ENCODE measurements around the gene EFEMP2. TPM values are rescaled to one million over a fixed set of nuclear protein-coding genes. Genes with fewer than 3 reads are reported as not detected.

The EFEMP2 gene
- total RNA-seq, result 199 and 280 TPM in 2 replicates

DNA sequence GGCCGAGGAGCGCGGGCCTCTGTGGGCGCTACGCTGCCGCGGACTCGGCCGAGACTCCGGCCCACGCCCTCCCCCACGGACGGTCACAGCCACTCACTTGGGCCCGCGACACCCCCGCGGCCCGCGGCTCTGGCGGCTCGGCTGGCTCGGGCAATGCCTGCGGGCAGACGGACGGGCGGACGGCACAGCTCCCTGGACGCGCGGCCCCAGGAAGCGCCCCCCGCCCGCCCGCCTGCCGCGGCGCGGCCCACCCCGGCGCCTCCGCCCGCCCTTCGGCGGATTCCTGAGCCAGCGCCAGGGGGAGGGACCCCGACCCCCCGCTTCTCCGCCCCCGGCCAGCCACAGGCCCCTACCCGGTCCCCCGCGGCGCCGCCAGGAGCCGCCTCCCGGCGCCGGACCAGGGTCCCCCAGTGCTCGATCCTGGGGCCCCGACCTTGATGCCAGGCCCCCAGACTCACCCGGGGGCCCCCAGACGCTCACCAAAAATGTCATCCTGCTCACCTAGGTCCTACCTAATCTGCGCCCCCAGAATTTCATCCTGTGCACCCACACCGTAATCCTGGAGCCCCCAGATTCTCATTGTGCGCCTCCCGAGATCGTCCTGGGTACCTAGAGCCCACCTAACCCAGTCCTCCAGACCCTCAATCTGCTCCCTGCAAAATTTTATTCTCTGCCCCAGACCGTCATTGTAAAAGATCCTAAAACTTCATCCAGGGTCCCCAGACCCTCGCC, at the start of gene EFEMP2:
TSS of gene EFEMP2 (minus strand) at position 215 of the 732 bp plus-strand sequence. CDS start 446 bp downstream, outside the sequence.

GRCh38 chr11:65919141-65919572, 46.6 kb upstream of the EFEMP2 start, which contains the start of gene DRAP1:
Gene DRAP1, plus strand, starts transcription at chr11:65919426. Its CDS starts 76 bp downstream, at chr11:65919502.

GRCh38 chr11:65918211-65919140, 45.9 kb upstream of the EFEMP2 start, which contains the start of gene C11orf68:
Gene C11orf68, minus strand, starts transcription at chr11:65919062. Its CDS starts 31 bp downstream, at chr11:65919031.

DNA sequence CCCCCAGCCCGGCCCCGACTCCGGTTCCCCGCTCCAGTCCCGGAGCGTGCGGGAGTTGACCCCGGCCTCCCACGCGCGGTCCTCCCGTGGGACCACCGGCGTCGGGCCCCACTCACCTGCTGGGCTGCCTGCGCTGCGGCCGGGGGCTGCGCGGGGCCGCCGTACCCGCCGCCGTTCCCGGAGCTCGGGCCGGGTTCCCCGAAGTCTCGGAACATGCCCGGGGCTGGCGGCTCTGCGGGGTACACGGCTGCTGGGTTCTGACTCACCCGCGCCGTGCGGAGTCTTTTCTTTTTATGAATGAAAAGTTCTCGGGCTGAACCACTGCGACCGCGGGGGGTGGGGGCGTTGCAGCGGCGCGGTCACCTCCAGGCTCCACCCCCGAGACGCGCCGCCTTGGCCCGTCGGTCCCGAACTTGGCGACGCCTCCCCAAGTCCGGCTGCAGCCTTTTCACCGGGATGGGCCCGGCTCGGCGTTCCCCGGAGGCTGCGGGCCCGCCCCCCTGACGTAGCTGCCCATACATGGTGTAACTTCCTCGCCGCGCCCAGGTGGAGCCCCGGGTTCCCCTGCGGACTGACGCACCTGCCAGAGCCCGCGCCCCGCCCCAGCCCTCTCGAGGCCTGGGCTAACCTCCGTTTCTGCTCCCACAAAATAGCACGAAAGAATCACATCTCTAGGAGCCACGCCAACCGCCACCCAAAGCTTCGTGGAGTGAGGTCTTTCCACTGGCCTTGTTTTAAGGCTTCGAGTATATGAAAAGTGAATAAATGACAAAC, 27.7 kb upstream of the EFEMP2 start, which contains the start of gene FOSL1:
TSS of gene FOSL1 (minus strand) at position 264 of the 774 bp plus-strand sequence. CDS start at position 215, 49 bp downstream.

DNA sequence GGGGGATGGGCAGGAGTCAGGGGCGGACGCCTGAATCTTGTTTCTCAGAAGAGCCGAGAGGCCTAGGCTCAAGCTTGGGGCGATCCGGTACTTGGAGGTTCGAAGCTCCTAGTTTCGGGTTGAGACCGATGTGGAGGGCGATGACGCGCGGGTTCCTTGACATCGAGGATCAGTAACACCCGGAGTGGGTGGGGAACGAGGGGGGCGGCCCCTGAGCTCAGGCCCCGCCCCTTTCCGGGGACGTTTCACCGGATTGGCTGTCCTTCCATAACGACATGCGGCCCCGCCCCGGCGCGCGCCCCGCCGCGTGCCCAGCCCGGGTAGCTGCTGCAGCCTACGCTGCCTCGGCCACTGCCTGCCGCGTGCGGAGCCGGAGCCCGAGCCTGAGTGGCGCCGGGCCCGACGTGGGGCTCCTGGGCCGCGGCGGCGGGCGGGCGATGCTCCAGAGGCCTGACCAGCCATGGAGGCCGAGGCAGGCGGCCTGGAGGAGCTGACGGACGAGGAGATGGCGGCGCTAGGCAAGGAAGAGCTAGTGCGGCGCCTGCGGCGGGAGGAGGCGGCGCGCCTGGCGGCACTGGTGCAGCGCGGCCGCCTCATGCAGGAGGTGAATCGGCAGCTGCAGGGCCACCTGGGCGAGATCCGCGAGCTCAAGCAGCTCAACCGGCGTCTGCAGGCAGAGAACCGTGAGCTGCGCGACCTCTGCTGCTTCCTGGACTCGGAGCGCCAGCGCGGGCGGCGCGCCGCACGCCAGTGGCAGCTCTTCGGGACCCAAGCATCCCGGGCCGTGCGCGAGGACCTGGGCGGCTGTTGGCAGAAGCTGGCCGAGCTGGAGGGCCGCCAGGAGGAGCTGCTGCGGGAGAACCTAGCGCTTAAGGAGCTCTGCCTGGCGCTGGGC, 18.0 kb upstream of the EFEMP2 start, which contains the start of gene CCDC85B:
TSS of gene CCDC85B (plus strand) at position 350 of the 895 bp plus-strand sequence. CDS start at position 461, 111 bp downstream.

DNA sequence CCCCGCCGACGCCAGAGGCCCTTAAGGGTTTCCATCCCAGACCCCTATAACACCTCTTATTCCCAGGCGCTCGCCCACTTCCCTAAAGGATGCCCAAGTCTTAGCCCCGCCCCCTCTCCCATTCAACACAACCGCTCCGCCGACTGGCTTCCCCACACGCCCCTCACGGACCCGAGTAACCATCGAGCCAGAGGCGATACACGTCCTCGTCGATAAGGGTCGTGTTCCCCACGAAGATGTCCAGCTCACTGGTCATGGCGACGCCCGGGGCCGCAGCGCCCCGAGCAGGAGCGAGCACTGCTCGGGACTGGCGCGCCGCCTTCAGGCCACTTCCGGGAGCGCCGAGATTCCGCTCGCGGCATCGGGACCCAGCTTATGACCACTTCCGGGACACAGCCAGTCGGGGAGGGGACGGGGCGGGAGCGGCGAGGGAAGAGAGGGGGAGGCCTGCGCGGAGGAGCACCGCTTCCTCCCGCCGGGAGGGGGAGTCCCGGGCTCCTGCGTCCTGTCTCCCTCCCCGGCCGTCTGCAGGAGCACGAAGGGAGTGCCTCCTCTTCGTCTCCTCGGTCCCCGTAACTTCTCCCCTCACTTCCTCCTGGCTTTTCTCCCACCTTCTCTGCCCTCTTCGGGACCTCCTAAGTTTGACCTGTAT, 15.7 kb upstream of the EFEMP2 start, which contains the start of gene FIBP:
TSS of gene FIBP (minus strand) at position 309 of the 652 bp plus-strand sequence. CDS start at position 256, 53 bp downstream.

GRCh38 chr11:65879617-65880016, 7.0 kb upstream of the EFEMP2 start, which contains the start of gene CTSW:
Gene CTSW, plus strand, starts transcription at chr11:65879837. Its CDS starts 18 bp downstream, at chr11:65879855.

DNA sequence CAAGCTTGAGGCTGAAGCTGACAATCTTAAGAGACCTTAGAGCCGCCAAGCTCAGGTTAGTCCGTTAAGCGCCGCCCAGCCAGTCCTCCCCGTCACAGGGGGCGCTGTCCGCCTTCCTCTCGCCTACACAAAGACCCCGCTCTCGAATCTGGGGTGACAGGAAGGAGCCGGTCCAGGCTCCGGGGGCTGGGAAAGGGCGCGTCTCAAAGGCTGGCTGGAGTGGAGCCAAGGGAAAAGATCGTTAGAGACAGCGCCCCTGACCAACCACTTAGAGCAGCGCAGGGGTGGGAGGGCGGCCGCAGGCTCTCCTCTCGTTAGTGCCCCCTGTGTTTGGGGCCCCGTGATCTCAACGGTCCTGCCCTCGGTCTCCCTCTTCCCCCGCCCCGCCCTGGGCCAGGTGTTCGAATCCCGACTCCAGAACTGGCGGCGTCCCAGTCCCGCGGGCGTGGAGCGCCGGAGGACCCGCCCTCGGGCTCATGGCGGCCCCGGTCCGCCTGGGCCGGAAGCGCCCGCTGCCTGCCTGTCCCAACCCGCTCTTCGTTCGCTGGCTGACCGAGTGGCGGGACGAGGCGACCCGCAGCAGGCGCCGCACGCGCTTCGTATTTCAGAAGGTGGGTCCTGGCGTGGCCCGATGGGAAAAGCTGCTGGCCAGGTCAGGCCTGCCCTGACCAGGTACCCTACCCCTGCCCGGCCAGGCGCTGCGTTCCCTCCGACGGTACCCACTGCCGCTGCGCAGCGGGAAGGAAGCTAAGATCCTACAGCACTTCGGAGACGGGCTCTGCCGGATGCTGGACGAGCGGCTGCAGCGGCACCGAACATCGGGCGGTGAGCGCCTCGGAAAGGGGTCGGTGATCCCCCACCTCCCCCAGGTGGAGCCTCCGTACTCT, 12.1 kb downstream of the EFEMP2 start, which contains the start of gene MUS81:
TSS of gene MUS81 (plus strand) at position 156 of the 887 bp plus-strand sequence. CDS start at position 477, 321 bp downstream.

GRCh38 chr11:65857853-65858680, 14.5 kb downstream of the EFEMP2 start, which contains the start of gene CFL1:
Gene CFL1, minus strand, starts transcription at chr11:65858180. Its CDS starts 81 bp downstream, at chr11:65858099.

GRCh38 chr11:65833297-65834030, 39.1 kb downstream of the EFEMP2 start, which contains the start of gene SNX32:
Gene SNX32, plus strand, starts transcription at chr11:65833963. Its CDS starts 103 bp downstream, at chr11:65834066.

Other genes with a start within 250 kb of the EFEMP2 start
- 8.3 and 10.7 TPM in 2 replicates for gene SIPA1, start 234.7 kb downstream of the EFEMP2 start, total RNA-seq
- gene RELA, start 209.9 kb downstream of the EFEMP2 start, total RNA-seq, result 50.2 and 56.4 TPM in 2 replicates
- 23.8 and 33.6 TPM in 2 replicates for gene KAT5, start 160.5 kb downstream of the EFEMP2 start, total RNA-seq
- 55.7 and 59.4 TPM in 2 replicates for gene RNASEH2C, start 152.0 kb downstream of the EFEMP2 start, total RNA-seq
- 11.2 and 14.4 TPM in 2 replicates for gene AP5B1, start 91.8 kb downstream of the EFEMP2 start, total RNA-seq
- not detected in 2 replicates for gene OVOL1, start 85.7 kb downstream of the EFEMP2 start, total RNA-seq
- gene SNX32, start 38.8 kb downstream of the EFEMP2 start, total RNA-seq, result 0.32 and 1.3 TPM in 2 replicates
- gene CFL1, start 14.6 kb downstream of the EFEMP2 start, total RNA-seq, result 1,265 and 1,321 TPM in 2 replicates
- 32.7 and 38.1 TPM in 2 replicates for gene MUS81, start 12.4 kb downstream of the EFEMP2 start, total RNA-seq
- gene CTSW, start 7.0 kb upstream of the EFEMP2 start, total RNA-seq, result not detected in 2 replicates
- 101 and 125 TPM in 2 replicates for gene FIBP, start 15.7 kb upstream of the EFEMP2 start, total RNA-seq
- gene CCDC85B, start 17.9 kb upstream of the EFEMP2 start, total RNA-seq, result 75.8 and 91.2 TPM in 2 replicates
- 33.4 and 37.7 TPM in 2 replicates for gene FOSL1, start 27.6 kb upstream of the EFEMP2 start, total RNA-seq
- 12.3 and 14.6 TPM in 2 replicates for gene C11orf68, start 46.3 kb upstream of the EFEMP2 start, total RNA-seq
- gene DRAP1, start 46.6 kb upstream of the EFEMP2 start, total RNA-seq, result 122 and 141 TPM in 2 replicates
- not detected in 2 replicates for gene TSGA10IP, start 72.7 kb upstream of the EFEMP2 start, total RNA-seq
- 23.3 and 25.5 TPM in 2 replicates for gene SART1, start 88.9 kb upstream of the EFEMP2 start, total RNA-seq
- 24.9 and 36.8 TPM in 2 replicates for gene EIF1AD, start 129.4 kb upstream of the EFEMP2 start, total RNA-seq
- gene BANF1, start 129.7 kb upstream of the EFEMP2 start, total RNA-seq, result 48.0 and 54.7 TPM in 2 replicates
- 0.32 TPM in 1 of 2 replicates, not detected in the other for gene CST6, start 139.2 kb upstream of the EFEMP2 start, total RNA-seq
- gene CATSPER1, start 153.7 kb upstream of the EFEMP2 start, total RNA-seq, result not detected in 2 replicates
- not detected in 2 replicates for gene GAL3ST3, start 176.4 kb upstream of the EFEMP2 start, total RNA-seq
- 103 and 107 TPM in 2 replicates for gene SF3B2, start 179.6 kb upstream of the EFEMP2 start, total RNA-seq
- gene PACS1, start 197.5 kb upstream of the EFEMP2 start, total RNA-seq, result 40.3 and 48.8 TPM in 2 replicates